ENCODE data around the gene KRT80. TPM values are rescaled to one million over a fixed set of nuclear protein-coding genes. Genes with fewer than 3 reads are reported as not detected.

Gene KRT80
- total RNA-seq, 1 donor from 2014 or later = 39.5 TPM

DNA sequence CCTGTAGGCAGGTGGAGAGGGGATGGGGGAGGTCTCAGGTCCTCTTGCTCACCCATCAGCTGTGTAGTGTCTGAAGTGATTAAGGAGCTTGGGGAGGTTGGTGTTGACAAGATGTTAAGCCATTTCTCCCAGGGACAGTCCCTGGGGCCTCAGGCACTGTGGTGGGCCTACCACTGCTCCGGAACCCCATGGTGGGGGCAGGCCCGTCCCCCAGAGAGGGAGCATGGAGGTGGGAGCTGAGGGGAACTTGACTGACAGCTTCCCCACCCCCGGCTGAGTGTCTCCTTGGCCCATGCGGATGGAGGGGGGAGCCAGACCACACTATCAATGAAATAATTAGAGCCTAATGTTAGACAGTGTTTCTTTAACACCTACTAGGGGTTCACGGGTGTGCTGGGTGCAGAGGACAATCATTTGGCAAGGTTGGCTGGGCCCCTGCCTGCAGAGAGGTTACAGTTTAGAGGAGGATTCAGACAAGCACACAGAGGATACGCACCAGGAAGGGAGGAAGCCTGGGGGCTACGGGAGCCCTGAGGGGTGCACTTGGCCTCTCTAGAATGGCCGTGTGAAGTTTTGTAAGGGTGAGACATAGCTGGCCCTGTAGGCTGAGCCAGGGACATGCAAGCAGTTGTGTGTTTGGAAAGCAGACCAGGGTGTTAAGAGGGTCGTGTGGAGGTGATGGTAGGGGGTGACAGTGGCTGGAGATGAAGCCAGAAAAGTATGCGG, 19.3 kb upstream of the KRT80 start:
- no peak for DNase-seq

DNA sequence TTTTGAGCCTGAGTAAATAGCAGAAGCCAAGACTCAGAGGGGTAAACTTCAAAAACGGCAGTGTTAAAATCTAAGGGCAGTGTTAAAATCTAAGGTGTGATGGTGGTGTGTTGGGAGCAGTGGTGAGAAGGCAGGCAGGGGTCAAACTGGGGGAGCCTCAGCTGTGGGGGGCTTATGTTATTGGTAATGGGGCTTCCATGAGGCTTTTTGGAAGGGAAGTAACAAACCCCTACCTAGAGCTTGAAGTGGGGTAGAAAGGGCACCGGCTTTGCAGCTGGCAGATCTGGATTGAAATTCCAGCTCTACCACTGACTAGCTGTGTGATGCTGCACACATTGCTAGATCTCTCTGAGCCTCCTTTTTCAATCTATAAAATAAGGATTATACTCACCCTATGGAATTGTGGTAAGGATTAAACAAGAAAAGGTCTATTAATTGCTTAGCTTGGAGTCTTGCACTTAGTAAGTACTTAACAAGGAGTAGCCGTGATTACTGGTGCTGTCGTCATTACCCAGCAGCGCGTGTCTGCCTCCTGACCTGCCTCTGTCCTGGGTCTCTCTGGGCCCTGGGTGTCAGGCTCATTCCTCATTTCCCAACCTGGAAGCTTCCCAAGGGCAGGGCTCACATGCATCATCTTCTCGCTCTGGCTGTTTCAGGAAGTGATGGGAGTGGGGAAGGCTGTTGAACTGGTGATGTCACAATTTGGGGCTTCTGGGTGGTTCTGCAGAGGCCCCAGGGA, 18.5 kb upstream of the KRT80 start:
- DNase-seq = no peak

DNA sequence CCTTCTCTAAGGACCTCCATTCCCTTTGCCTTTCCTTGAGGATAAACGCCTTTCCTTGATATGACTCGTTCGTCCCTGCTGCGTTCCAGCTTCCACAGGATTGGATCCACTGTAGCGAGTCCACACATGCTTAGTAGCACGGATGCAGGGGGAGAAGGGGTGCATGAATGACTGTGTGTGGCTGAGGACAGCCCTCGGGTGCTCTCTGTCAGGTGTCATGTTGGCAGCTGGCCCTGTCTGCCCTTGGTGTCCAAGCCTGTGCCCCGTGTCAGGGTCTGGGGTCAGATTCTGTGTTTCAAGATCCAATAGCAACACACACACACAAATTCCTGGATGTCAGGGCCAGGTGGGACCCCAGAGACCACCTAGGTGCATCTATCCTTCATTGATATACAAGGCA, 17.5 kb upstream of the KRT80 start:
- no peak for DNase-seq

DNA sequence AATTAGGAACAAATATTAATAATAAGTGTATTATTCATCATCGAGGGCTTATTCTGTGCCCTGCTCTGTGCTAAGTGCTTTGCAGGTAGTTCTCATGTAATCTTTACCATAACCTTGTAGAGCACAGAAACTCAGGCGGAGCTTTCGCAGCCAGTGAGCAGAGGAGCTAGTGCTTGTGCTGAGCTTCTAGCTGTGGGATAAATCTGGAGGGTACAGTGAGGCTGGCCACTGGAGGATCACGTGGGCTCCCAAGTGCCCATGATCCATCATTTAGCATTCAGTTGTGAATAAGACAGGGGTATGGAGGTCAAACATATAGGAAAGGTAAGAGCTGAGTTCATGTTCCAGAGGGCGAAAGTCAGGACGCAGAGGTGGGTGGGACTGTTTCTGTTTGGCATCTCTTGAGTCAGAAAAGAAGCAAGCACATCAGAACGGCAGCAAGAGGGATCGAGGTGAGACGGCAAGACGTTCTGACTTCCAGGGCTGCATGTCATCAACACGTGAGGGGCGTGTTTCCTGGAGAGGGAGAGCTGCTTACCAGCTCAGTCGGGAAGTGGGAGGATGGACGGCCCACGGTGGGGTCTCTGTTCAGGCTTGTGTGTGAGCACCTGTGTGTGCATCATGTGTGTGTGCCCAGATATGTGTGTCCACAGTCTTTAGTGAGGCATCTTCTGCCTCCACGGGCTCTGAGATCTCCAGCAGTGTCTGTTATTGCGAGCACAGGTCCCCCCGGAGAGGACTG, 16.8 kb upstream of the KRT80 start:
- no peak for DNase-seq

DNA sequence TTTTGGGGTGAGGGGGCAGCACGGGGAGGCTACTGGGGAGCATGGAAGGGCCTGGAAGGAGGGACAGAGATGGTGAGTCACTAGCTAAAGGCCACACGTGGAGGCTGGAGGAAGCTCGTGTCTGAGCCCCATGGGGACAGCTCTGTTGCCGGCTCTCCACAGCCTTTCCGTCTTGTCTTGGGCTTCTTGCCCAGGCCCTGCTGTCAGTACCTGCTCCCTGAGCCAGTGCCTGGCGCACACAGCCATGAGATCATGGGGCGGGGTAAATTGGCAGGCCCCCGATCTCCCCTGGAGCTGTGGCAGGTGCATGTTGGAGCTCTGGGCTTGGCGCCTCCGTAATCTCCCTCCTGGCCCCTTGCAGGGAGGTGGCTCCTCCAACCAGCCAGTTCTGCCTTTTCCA, 16.1 kb upstream of the KRT80 start:
- no peak for DNase-seq

DNA sequence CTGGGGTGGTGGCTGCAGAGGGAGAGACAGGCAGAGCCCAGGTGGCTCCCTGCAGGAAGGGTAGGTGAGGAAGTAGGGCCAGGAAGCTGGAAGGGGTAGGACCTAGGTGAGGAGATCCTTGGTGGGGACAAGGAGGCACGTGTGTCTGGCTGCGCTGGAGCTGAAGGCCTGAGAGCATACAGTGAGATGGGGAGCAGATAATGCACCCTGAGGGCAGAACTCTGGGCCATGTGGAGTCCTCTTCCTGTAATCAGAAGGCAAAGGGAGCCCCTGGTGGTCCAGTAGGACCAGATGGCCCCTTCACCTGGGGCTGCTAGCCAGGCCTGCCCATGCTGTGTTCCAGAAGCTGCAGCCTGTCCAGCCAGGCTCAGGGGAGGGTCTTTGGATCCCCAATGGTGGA, 15.3 kb upstream of the KRT80 start:
- no peak for DNase-seq

DNA sequence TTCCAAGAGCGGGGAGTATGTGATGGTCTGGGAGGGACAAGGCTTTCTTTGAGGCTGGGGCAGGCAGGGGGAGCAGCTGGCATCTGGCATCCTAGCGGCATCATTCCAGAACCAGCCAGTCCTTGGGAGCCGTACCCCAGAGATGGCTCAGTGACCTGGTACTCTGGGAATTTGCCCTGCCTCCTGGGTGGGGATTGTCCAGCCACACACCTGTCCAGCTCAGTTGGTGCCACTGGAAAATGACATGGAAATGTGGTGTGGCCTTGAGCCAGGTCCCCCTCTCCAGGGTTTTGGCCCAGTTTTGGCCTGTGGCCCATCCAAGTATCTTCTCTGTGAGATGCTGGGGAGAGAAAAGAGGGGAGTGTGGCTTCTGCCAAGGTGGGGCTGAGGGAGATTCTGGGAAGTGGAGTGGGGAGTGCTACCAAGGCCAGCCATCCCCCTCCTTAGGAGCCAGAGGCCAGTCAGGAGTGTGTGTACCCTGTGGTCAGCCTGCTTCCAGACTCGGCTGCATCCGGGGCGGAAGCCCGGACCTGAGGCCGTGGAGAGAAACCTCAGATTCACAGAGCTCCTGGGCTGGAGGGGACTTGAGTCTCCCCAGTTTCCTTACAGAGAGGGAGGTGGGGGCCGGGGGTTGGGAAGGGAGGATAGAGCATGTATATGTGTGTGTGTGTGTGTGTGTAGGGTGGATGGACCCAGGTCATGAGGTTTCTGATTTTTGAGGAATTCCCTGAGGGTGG, 14.7 kb upstream of the KRT80 start:
- DNase-seq = no peak

DNA sequence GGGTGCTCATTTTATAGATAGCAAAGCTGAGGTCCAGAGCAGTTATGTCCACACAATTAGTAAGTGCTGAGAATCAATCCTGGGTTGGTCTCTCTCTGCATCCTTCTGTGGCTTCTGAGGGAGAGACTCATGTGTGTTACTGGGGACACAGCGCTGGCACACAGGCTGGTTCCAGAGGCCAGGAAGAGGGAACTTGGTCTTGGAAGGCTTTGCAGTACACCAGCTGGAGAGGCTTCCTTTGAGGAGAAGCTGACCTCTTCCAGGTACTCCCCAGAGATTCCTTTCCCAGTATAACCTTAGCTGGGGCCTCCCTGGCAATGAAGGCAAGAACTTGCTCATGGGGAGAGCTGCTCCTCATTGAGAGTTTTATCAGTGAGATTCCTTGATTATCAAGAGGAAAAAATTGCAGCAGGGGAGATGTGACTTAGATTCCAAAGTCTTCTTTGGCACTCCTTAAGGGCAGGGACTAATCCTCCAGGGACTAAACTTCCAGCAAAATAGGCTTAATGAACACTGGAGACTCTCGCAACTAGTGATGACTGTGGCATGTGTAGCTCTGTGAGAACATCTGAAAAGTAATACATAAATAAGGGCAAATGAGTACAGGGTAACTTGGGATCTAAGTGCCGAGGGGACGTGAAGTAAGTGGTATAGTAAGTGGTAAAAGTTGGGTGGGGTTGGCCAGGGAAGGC, 13.9 kb upstream of the KRT80 start:
- no peak for DNase-seq

DNA sequence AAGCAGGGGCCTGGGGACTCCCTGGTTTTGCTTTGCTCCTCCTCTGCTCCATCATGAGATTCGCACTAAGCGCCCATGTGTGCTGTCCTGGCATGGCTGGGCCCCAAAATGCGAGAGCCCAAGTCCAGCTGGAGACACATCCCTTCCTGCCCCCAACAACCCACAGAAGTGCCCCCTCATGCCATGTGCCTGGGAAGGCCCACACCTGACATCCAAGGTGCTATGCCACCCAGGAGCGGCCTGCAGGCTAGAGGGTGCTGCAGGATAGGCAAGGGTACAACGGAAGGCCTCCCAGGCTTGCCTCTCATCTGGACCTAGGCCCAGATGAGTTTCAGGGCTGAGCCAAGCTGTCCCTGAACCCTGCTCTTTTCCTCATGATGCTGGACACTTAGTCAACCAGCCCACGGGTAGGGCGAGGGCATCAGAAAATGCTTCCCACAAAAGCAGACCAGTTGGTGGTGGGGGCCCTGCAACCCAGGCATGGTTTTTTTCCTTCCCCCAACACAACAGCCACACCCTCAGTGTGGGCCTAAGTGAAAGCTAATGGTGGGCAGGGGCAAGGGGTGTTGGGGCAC, 13.2 kb upstream of the KRT80 start:
- DNase-seq = no peak

DNA sequence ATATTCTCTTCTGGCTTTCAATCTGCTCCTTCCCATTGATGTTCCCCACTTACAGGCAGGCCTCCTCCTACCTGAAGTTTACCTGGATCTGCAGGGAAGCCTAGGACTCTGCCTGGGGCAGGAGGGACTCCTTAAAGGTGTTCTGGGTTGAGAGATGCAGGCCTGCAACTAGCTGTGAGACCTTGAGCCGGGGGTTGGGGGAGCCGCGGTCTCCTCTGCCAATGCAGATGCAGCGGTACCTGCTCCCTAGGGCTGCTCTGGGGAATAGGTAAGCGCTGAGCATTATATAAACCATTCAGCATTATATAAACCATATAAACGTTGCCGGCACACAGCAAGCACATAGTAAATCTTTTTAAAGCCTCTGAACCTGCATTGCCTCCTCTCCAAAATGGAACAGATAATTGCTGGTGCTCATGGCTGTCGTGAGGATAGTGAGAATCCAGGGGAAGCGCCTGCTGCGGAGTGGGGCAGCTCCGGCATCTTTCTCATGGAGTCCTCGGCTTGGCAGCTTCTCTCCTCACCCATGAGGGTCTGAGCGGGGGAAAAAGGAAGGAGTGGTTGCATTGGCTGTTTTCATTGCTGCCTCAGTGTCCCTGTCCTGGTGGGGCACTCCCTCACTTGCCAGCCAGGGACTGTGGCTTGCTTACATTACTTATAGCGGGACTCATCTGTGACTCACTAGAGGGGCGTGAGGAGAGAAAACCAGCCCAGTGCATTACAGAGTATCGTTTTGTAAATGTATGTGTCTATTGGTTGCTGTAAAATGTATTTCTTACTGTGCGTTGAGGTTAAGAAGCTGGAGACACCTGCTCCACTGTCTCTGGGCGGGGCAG, 12.5 kb upstream of the KRT80 start:
- DNase-seq = no peak

DNA sequence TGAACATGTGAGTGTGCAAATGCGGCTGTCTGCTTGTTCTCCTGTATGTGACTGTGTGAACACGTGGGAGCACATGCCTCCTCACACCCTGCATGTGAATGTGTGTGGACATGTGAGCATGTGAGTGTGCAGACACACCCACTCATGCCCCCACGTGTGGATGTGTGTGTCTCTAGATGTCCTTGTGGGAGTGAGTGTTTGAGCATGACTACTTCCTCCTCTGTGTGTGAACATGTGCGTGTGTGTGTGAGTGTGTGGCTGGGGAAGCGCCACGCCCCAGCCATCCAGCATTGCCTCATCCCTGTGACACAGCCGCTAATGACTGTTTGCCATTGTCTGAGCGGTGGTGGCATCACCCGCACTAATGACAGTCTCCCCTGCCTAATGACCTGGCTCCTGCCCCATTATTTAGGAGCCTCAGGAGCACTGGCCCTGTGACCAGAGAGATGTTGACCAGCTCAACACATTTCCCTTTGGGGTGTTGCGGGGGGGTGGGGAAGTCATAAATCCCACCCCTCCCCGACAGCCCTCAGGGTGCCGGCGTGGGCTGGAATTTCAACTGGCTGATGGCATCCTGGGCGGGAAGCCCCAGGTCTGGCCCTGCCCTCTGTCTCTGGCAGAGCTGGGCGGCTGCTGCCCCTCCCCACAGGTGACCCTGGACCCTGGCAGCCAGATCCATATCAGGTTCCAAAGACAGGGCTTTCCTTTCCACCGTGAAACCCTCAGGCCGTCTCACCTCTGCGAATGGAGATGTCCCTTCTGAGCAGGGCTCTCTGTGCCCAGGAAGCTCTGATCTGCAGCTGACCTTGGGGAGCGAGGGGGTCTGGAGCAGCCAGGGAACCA, 11.5 kb upstream of the KRT80 start:
- DNase-seq = peak; percentile 64

DNA sequence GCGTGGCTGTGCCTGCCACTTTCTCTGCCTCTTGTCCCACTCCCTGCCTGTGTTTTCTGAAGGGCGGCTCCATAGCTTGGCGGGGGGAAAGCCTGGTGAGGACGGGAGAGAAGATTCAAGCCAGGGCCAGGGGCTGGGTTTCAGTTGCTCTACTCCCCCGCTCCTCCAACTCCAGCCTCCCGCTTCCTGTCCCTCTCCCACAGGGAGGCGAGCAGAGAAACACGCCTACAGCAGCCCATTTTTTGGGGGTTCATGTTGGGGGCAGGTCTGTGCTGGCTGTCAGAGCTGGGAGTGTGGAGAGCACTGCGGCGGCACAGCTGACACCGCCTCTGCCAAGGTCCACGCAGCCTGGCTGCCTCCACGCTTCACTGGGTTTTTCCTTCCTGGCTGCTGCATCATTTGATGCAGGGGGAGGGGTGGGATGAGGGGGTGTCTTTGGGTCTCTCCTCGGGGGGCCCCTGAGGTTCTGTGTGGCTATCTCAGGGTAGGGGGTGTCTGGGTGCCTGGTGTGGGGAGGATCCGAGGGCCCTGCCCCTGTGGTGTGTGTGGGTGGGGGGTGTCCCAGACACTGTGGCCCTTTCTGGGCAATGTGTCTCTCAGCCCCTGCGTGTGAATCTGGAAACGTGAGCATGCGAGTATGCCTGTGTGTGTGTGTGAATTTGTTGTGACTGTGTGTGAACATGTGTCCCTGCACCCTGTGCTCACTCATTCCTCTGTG, 10.7 kb upstream of the KRT80 start:
- DNase-seq = no peak

DNA sequence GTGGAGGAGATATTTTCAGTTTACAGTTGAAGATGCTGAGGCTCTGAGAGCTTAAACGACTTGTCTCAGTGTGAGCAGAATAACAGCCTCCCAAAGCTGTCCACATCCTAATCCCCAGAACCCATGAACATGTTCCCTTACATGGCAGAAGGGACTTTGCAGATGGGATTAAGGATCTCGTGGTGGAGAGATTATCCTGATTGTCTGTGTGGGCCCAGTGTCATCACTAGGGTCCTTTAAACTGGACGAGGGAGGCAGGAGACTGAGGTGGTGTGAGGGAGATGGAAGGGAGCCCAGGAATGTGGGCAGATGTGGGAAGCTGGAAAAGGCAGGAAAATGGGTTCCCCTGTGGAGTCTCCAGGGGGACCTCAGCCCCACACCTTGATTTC, 9.6 kb upstream of the KRT80 start:
- DNase-seq = no peak

DNA sequence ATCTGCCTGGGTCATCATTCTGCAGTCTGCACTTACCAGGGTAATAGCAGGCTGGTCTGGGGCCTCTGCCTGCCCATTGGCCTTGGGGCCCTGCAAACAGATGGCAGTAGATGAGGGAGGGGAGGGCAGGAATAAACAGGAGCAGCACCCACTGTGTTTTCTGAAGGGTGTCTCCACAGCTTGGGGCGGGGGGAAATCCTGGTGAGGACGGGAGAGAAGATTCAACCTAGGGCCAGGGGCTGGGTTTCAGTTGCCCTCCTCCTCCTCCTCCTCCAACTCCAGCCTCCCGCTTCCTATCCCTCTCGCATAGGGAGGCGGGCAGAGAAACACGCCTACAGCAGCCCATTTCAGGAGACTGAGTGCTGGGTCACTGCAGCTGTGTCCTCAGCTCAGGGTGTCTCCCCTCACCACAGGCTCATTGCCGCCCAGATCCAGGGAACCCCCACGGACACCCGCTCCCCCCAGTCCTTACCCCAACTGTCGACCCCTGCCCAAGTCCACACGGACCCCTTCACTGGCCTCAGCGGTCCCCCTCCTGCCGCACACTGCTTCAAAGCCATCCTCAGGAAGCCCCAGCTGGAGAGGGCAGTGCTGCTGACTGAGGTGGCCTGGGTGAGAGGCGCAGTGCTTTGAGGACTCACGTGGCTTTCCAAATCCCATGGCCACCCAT, 9.1 kb upstream of the KRT80 start:
- DNase-seq = no peak

DNA sequence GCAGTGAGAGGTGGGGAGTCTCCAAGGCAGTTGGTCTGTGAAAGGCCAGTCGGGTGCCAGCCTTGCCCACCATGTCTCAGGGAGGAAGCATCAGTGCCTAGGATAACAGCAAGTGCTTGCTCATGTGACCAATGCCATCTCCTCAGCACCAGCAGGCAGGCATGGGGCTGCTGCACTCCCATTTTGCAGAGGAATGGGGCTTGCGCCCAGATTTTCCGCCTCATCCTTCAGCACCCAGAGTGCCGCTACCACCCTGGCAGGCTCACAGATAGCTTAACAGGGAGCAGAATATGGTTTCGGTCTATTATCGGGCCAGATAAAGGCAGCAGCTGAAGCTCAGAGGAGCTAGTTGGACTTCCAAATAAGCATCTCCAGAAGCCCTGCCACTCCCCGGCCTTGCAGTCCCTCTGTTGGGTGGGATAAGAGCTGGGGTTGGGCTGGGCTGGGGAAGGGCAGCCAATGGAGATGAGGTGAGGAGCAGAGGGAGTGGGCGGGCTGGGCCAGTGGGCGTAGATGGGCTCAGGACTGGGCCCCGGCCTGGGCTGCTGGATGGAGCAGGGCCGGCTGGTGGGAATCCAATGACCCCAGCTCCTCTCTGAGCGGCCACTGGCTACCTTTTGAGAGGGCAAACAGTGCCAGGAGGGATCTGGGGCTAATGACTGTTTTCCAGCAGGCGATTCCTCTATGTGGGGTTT, 8.4 kb upstream of the KRT80 start:
- no peak for DNase-seq

DNA sequence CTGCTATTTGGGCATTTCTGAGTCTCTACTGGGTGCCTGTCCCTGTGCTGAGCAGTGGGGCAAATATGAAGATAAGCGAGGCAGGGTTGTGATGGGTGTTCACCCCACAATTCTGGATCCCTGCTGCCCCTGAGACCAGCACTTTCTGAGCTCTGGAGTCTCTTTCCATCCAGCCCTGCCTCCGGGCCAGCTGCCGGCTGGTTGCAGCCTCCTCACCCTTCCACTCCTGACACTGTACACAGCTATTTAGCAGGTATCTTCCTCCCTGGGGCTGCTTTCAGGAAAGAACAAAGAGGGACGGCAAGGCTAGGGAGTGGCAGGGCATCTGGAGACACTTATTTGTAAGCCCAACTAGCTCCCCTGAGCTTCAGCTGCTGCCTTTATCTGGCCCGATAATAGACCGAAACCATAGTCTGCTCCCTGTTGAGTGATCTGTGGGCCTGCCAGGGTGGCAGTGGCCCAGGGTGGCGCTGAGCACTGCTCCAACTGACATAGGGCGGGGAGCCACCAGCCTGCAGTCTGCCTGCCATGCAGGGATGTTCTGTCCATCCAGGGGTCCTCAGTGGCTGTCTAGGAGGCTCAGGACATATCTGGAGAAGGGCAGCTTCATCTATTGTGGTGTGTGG, 7.6 kb upstream of the KRT80 start:
- DNase-seq = no peak

DNA sequence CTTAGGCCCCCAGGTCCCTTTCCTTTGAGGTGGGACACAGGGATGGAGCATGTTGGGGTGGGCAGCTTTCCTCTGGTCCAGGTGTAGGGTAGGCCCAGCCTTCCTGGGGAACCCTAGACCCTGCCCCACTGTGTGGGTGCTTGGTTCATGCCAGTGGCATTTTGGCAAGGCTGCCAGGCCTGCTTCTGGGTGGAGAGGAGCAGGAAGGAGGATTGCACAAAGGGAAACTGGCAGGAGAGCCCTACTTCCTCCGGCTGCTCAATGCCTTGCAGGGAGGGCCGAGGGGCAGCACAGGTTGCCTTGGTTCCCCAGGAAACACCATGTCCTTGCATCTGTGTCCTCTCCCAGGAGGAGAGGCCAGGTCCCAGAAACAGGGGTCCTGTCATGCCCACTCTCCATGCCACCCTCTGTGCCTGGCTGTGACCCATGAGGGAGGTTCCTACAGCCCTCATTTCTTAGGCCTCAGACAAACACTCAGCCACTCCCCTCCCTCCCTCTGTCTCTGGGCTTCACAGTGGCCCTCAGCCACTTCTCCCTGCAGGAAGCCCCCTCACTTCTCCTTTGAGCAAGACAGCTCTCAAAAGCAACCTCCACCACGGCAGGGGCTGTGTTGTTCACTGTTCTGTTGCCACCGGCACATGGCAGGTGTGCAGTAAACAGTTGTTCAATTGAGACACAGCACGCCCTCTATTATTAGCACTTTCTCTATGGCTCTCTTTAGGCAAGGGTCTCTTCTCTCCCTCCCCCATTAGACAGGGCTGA, 6.8 kb upstream of the KRT80 start:
- DNase-seq = no peak

Measured in skin of body (tissue), 2 donors.